Psoas muscle (tissue), 8 donors: ENCODE measurements around the gene GRPEL2. TPM values are rescaled to one million over a fixed set of nuclear protein-coding genes. Genes with fewer than 3 reads are reported as not detected.
A peak's percentile ranks its signal among the peaks of the same experiment; 100 is the strongest.

ENCODE experiments used
- ATAC-seq, 4 donors: fragments of 200-7000 bp; cut with Tn5 transposase; one replicate each; pipeline ENCODE4 v1.9.1; 2020; ENCODE audit warnings: moderate library complexity in 3 of 4, mild to moderate bottlenecking in 2 of 4
- DNase-seq, 2 donors: peaks; one replicate each; pipeline ENCODE4 v3.0.0-alpha.2; 2020
- H3K27ac ChIP-seq: fragments of 200-600 bp; one replicate; pipeline ENCODE4 v1.8.0; 2022
- H3K27me3 ChIP-seq, 3 donors: fragments of 200-600 bp in 1 of 3; one replicate each; pipeline versions ENCODE4 v1.6.1 to v1.8.0; 2013 to 2022; ENCODE audit warnings: low read length in 2 of 3, mild to moderate bottlenecking in 2 of 3, moderate library complexity in 1 of 3; ENCODE audit not compliant: insufficient read depth in 3 of 3
- H3K36me3 ChIP-seq, 2 donors: fragments of 200-600 bp in 1 of 2; one replicate each; pipeline versions ENCODE4 v1.6.1 to v1.8.0; 2013 to 2022; ENCODE audit warnings: low read depth in 1 of 2, mild to moderate bottlenecking in 1 of 2, moderate library complexity in 1 of 2; ENCODE audit not compliant: insufficient read depth in 1 of 2
- H3K4me1 ChIP-seq: fragments of 200-600 bp; one replicate; pipeline ENCODE4 v1.8.0; 2022
- H3K4me3 ChIP-seq: fragments of 200-600 bp; one replicate; pipeline ENCODE4 v1.8.0; 2022; ENCODE audit warnings: mild to moderate bottlenecking
- H3K9me3 ChIP-seq: fragments of 200-600 bp; one replicate; pipeline ENCODE4 v1.8.0; 2022
- WGBS, 3 donors: extraction: QIAGEN DNeasy Blood & Tissue Kit; methylation state at CpG; one replicate each; pipeline versions ENCODE4 v1.1.6 to v1.1.7; 2013; 5-methylcytosine and 5-hydroxymethylcytosine counted together
- intact Hi-C, 2 donors: fragments of 100-400 bp; cut with DNase I; formaldehyde crosslinking; loops; one replicate each; pipeline versions ENCODE4 v1.11.0 to v1.14.2; 2022
- long read RNA-seq, 2 donors: library from polyadenylated mRNA; unstranded; transcript quantifications; one replicate each; pipeline ENCODE4 v2.0.0, GENCODE V29; 2021
- polyA plus RNA-seq, 3 donors: library from polyadenylated mRNA; stranded (reverse); fragments of 200-250 nt; gene quantifications; one replicate each; pipeline ENCODE4 v1.2.3, GENCODE V29; 2013
- total RNA-seq, 4 donors: library from RNA; stranded (reverse); fragmentation: NEBNext Ultra II Directional in 2 of 4; extraction: Animal tissue kit (Norgen Biotek cat#: 25700) in 2 of 4; gene quantifications; one replicate each; pipeline versions ENCODE4 v1.2.1 to v1.2.4, GENCODE V29; 2021 to 2023
- TF ChIP-seq, protein P1 (sequence below): fragments of 200-600 bp; IDR thresholded peaks from one replicate; pipeline ENCODE4 v1.8.0; 2022; ENCODE audit warnings: antibody characterized with exemption
- donor health status: healthy with polysubstance abuse.
- donor health status: DM: no; HTN: no; CAD: no; lungs with moderate emphysema.
- donor health status: Bipolar disorder and iron deficiency.
- donor health status: healthy.
- donor health status: DM: yes; HTN: yes; CAD: no.
- donor health status: DM: no; HTN: no; CAD: no.
- donor health status: DM: no; HTN: no; CAD: no.
- donor health status: DM: yes; HTN: yes; CAD: no.

GRPEL2 gene
- total RNA-seq (10 to 100 TPM in 2 of 4 donors, 1 to 10 TPM in 2; 8.8 to 11.1 (median 9.5) TPM), polyA plus RNA-seq (10 to 100 TPM in 2 of 3 donors, 1 to 10 TPM in 1; 4.7 to 11.6 (median 11.0) TPM)
- long read RNA-seq, donor 1 = 0 reads
- long read RNA-seq, donor 2, full-length matches to known transcripts = 6 of 7 reads
- long read RNA-seq, donor 2, partial matches to known transcripts = 0 of 7 reads
- long read RNA-seq, donor 2, other reads (novel, unspliced or antisense) = 1 of 7 reads

- peak; percentile 95 to 98 for DNase-seq
- intact Hi-C loops = no loop called here
- H3K4me1 ChIP-seq = peaks cover 13% of the 10 kb centered on the region
Observed at GRCh38 chr5:149345147-149345891, at the start of gene GRPEL2. GRPEL2 (plus strand) TSS chr5:149345499; CDS start chr5:149345540, 41 bp downstream.

GRCh38 chr5:149297340-149298025, 47.8 kb upstream of the GRPEL2 start:
- DNase-seq = no peak
- ATAC-seq = peak; percentile 64 to 82 (median 72)
- intact Hi-C loops = no loop called here
- H3K4me3 ChIP-seq = no peak overlapping the region
- peaks cover 69% of the 10 kb centered on the region for H3K4me1 ChIP-seq
- H3K36me3 ChIP-seq = peaks cover 0 to 36% of the 10 kb centered on the region in 2 donors
- TF ChIP-seq, protein P1, sequence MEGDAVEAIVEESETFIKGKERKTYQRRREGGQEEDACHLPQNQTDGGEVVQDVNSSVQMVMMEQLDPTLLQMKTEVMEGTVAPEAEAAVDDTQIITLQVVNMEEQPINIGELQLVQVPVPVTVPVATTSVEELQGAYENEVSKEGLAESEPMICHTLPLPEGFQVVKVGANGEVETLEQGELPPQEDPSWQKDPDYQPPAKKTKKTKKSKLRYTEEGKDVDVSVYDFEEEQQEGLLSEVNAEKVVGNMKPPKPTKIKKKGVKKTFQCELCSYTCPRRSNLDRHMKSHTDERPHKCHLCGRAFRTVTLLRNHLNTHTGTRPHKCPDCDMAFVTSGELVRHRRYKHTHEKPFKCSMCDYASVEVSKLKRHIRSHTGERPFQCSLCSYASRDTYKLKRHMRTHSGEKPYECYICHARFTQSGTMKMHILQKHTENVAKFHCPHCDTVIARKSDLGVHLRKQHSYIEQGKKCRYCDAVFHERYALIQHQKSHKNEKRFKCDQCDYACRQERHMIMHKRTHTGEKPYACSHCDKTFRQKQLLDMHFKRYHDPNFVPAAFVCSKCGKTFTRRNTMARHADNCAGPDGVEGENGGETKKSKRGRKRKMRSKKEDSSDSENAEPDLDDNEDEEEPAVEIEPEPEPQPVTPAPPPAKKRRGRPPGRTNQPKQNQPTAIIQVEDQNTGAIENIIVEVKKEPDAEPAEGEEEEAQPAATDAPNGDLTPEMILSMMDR = no peak
- WGBS, 3 donors = 37 to 46% (median 43%) methylated on average over 5 of the region's 5 CpGs
- no peaks in the 10 kb centered on the region for H3K9me3 ChIP-seq
- peak overlapping the region; percentile 67 for H3K27ac ChIP-seq
- no peaks in the 10 kb centered on the region for H3K27me3 ChIP-seq

More at GRCh38 chr5:149345147-149345891, at the start of gene GRPEL2:
- Histone ChIP-seq H3K4me3 (peak within 1 kb of the TSS; percentile 86), H3K27me3 (no peaks in the 10 kb centered on the region), H3K27ac (peak within 1 kb of the TSS; percentile 85), H3K9me3 (no peaks in the 10 kb centered on the region), H3K36me3 (peaks cover 8 to 49% of the 10 kb centered on the region in 2 donors)
- TF ChIP-seq, protein P1 = no peak
- 0 to 1% (median 0%) methylated on average over 54 of the region's 54 CpGs for WGBS, 3 donors
- ATAC-seq = peak; percentile 98 to 99 (median 98)

- Histone ChIP-seq H3K36me3 (peaks cover 0 to 43% of the 10 kb centered on the region in 2 donors), H3K27me3 (no peaks in the 10 kb centered on the region), H3K4me3 (no peak overlapping the region), H3K27ac (peak overlapping the region; percentile 67), H3K9me3 (no peaks in the 10 kb centered on the region), H3K4me1 (peaks cover 68% of the 10 kb centered on the region)
- TF ChIP-seq, protein P1 = no peak
- DNase-seq (no peak), ATAC-seq (no peak)
- whole genome bisulfite sequencing, 3 donors = 50 to 73% (median 63%) methylated on average over 1 of the region's 1 CpG
- intact Hi-C loops = no loop called here
Observed at GRCh38 chr5:149298163-149298562, 47.1 kb upstream of the GRPEL2 start.

DNA sequence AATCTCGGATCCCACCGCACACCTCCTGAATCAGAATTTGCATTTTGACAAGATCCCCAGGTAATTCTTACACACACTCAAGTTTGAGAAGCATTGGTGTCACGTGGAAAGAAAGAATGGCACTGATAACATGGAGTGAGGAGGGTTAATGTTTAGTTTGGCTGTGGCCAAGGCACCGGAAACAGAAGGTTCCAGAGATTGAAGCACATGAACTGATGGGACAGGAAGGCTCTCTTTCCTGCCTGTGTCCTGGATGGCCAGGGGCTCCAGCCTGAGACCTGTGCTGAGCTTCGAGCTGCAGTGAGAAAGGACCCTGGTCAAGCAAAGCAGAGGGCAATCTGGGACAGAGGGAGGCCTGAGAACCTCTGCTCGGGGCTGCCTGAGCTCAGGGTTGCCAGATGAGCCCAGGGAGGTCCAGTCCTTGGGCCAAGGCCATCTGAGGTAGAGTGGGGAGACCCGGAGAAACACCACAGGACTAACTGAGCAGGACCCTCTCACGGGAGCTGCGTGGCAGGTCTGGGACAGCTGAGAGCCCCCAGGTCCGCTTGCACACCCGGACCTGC, 46.4 kb upstream of the GRPEL2 start:
- peaks cover 64% of the 10 kb centered on the region for H3K4me1 ChIP-seq
- DNase-seq (no peak), ATAC-seq (peak in 2 of 4 donors; percentile 15 to 29)
- H3K27ac ChIP-seq = peak overlapping the region; percentile 67
- H3K27me3 ChIP-seq = no peaks in the 10 kb centered on the region
- no peak overlapping the region for H3K4me3 ChIP-seq
- intact Hi-C loops = no loop called here
- WGBS, 3 donors = 54 to 64% (median 63%) methylated on average over 10 to 11 of the region's 11 CpGs
- H3K9me3 ChIP-seq = no peaks in the 10 kb centered on the region
- TF ChIP-seq, protein P1 = no peak
- peaks cover 0 to 50% of the 10 kb centered on the region in 2 donors for H3K36me3 ChIP-seq
